SW480 (cell line): ENCODE results near the gene GDPD5.
A peak's percentile ranks its signal among the peaks of the same experiment; 100 is the strongest.

Experiments used
- DNase-seq: peaks from one replicate; pipeline ENCODE4 v3.0.0-alpha.2; 2016; ENCODE audit warnings: low spot score

The GDPD5 gene

DNA sequence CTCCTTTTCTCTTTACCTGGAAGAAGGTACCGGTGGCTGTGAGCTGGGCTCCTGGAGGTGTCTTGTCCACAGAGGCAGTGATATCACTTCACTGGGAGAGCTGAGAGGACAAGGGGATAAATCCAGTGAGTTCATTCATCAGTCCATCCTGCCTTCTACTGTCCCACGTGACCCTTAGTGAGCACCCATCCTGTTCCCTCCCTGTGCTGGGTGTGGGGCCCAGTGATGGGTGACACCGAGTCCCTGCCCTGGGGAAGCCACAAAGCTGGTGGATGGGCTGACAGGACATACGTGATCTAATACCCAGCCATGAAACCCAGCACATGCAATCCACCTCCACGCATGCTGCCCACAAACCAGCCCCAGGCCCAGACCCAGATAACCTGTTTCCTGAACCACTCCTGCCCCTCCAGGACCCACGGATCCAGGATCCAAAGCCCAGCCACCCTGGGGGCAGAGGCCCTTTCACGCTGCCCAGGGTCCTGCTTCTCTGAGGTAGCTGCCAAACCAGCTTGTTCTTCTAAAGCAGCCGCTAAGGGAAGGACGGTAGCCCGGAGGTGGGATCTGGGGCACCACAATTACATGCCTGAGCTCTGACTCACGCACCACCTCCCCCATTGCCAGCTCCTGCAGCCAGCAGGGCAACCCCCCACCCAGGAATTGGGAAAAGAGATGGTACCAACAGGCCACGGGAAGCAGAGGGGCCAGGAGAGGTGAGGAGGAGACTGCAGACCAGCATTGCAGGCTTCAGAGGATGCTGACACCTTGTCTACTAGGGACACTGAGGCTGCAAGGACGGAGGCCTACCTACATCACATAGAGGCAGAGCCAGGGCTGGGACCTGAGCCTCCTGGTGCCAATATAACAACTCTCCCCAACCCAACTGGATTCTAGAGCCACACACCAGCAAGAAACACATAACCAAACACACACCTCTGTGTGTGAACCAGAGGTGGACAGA lies 35.2 kb downstream of the GDPD5 start:
- peak; percentile 71 for DNase-seq

DNA sequence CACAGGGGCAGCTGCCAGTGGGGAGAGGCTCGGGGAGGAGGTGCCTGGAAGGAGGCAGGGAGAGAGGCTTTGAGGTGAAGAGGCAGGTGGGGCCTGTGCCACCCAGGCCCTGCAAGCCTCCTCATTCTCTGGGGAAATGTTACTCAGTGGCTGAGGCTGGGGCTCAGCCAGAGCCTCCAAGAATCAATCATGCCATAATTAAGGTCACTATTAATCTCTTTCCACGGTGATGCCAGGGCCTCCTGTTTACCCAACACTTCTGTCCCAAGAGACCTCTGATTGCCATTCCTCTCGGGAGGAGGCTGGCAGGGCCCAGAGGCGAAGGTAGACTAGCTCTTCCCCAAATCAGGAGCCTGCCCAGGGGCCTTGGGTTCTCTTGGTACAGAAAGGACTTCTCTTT lies 38.4 kb downstream of the GDPD5 start:
- no peak for DNase-seq

- DNase-seq, result no peak
Observed at GRCh38 chr11:75485742-75486141, 40.0 kb downstream of the GDPD5 start.

- no peak for DNase-seq
Observed at GRCh38 chr11:75482931-75483469, 42.7 kb downstream of the GDPD5 start.

GRCh38 chr11:75481922-75482606 lies 43.7 kb downstream of the GDPD5 start:
- DNase-seq, result no peak

DNA sequence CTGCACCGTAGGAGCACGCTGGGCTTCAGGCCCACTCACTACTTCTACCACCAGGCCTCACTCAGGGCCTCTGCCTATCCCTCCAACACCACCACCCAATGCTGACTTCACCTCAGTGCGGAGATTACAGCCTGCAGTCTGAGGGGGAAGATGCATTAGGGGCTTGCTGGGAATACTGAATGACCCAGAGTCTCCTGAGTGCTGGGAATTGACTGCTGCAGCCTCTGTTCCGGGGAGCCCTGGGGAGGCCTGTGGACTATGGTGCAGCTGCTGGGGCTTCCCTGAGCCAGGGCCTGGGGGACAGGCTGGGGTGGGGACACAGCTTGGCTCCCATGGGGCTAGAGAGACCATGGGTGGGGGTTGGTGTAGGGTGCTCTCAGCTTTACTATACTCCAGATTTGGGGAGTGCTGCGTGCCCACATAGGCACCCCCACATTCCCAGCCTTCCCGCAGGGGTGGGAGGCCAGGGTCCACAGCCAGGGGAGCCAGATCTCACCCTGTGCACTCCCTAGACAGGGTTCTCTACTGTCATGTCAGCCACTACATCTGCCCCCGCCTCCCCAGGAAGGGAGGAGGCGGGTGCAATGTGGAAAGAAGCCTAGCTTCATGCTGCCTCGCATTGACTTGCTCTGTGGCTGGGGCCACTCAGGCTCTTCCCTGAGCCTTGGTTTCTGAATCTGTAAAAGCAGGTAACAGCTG lies 44.4 kb downstream of the GDPD5 start:
- no peak for DNase-seq

GRCh38 chr11:75480185-75481175 lies 45.3 kb downstream of the GDPD5 start:
- DNase-seq, result no peak

- no peak for DNase-seq
Observed at GRCh38 chr11:75479597-75480145, 46.1 kb downstream of the GDPD5 start.

DNA sequence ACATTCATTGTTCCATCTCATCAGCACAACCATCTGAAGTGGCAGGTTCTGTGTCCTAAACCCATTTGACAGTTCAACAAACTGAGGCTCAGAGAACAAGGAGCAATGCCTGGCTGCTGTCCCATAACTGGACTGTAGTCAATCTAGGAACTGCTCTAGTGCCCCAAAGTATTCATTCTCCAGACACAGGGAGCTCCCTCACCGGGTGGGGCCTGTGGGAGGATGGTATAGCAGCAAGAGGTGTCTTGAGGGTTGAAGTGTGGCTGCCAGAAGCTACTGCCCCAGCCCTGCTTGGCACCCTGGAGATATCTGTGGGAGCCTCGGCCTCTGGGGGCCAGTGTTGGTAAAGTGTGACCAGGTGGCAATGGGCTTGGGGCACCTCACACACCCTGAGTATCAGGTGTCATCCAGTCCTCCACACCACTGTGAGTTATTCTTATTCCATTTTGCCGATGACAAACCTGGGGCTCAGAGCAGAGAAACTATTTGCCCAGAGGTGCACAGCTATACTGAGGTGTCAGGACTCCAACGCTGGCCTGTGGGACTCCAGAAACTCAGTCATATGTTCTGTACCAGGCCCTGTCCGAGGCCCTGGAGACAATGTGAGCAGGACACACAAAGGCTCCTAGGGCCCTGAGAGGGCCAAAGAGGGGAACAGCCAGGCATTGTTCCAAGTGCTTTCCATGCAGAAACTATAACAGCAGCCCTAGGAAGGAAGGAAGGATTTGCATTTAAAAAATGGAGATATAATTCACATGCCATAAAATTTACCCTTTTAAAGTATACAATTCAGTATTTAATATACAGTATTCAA lies 46.8 kb downstream of the GDPD5 start:
- no peak for DNase-seq

- no peak for DNase-seq
Observed at GRCh38 chr11:75477614-75477935, 48.2 kb downstream of the GDPD5 start.

DNA sequence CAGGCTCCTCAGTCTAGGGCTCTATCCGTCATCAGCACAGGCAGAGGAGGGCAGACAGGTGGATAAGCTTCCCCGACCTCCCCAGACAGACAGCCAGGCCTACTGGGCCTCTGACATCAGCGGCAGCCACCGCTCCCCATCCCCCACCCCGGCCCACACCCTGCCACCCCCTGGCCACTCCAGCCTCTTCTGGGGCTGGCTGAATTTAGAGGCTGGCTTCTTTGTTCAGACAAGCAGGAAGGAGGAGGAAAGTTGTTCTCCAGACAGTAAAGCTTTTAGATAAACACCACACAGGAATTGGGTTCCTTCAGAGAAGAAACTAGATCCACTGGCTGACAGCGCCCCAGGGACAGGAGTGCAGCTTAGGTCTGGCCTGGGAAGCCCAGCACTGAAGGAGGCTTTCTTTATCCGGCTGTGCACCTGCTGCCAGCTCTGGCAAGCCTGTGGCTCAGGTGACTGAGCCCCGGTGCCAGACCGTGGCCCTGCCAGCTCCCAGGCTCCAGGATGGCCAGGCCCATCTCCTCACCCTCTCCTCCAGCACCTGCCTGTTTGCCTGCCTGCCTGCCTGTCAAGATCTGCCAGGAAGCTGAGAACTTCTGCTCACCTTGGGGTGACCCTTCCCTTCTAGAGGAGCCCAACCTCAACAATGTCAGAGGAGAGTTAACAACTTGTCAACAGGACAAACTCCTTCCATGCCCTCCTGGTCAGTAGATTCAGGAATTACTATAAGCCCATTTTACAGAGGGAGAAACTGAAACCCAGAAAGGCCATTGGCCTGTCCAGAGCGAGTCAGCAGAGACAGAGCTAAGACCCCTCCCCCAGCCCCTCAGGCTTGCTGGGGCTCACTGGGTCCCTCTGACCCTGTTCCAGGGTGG lies 48.8 kb downstream of the GDPD5 start:
- no peak for DNase-seq

DNA sequence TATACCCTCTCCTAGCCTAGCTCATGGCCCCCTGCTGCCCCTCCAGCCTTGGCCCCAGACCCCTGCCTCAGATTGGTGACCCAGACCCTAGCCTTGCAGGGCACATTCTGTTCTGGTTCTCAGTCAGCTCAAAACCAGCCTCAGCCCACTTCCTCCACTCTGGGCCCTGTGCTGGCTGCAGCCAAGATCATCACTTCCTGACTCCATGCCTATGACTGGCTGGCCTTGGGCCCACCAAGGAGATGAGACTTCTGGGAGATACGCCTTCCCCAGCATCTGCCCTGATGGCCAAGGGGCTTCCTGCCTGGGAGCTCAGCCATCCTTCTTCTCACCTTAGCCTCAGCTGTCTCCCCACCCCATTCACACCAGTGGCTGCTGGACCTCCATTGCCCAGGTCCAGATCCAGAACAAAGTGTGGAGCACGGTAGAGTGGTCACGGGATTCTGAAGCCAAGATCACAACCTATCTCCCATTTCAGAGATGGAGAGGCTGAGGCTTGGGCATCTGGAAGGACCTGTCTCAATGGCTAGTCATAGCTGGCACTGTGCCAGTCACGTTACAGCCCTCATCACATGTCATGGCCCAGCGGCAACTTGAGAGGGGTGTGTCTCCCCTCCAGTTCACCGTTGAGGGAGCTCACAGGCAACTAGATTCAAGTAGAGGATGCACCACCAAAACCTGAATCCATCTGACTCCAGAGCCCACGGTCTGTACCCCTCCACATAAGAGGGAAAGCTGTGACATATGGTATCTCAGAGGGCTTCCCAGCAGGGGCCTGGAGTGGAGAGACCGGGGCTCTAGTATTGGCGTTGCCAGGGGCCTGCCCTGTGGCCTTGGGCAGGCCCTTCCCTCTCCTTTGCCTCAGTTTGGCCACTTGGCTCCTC lies 49.7 kb downstream of the GDPD5 start:
- DNase-seq, result no peak

GRCh38 chr11:75474878-75475766 lies 50.6 kb downstream of the GDPD5 start:
- no peak for DNase-seq

DNA sequence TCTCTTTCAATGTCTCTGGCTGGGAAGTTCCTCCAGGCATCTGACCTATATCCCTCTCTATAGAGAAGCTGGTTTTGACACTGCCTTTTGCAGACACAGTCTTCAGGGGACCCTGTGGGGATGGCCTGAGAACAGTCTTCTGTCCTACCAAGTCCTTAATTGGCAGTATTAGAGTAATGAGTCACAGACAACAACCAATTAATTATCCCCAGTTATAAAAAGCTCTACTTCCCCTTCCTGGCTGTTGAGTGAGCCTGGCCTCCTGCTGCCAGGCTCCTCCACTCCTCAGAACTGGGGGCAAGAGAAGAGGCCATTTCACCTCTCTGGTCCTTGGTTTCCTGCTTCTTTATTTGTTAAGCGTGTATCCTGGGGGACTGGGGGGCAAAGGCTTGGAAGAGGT lies 51.5 kb downstream of the GDPD5 start:
- DNase-seq, result no peak

DNA sequence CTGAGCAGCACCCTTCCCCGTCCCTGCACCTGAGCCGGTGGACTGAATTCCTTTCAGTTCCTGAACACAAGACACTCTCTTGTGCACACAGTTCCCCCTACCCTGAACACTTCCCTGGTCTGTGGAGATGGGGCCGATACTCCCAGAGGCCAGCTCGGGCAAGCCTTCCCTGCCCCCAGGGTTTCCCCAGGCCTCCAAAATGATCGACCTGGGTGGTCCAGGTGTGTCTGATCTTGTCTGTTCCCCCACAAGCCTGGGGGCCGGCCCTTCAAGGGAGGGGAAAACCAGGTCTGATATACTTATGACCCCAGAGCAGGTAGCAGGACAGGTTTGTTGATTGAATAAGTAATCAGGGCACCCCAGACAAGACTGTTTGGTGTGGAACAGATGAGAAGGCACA lies 52.1 kb downstream of the GDPD5 start:
- no peak for DNase-seq

DNA sequence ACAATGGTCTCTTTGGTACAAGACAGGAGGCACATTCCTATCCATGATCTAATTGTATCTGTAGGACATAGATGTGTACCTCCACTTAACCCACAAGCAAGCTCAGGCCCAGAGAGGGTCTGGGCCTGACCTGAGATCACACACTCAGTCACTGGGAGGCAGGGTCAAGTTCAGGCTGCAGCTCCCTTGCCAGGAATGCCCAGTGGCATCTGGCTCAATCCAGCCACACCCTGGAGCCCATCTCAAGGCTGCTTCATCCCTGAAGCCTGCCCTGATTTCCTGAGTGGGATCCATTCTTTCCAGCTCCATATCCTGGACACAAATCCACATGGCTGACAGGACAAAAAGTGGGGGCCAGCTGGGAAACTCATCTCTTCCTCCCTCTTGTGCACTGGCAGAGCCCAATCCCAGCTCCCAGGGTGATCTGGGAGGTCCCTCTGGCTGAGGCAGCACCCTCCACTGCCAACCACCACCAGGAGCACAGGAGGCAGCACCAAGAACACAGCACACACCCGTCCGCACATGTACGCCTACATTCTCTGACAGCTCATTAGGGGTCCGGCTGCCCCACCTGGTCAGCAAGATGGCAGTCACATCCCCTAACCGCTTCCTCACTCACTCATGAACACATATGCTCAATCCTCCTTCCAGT lies 53.5 kb downstream of the GDPD5 start:
- no peak for DNase-seq
